ENCODE measurements around the gene OR56A4.

OR56A4 gene

DNA sequence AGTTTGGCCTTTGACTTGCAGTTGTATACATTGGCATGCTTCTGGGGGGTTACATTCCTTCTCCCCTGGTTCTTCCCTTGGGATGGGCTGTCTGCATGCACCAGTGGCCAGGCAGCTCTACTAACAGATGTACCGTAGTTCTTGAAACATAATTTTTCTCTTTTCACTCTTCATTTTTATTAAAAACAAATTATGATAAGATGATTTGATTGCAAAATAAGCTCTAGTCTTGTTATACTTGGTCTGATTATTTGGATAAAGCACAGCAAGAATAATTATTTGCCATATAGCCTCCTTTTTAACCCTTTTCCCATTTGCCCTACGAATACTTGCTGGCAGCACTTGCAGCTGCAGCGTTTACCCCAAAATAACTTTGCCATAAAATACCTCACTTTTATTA lies 51.2 kb downstream of the OR56A4 start:
- no peak for DNase-seq

All from eye (tissue), 1 donor.